HUDEP-2 (cell line): Measurements from ENCODE around the gene ZNF747.

Experiments used
- DNase-seq, 76 experiments: peaks; one replicate each; lab custom pipeline; 2025; ENCODE audit not compliant: unreplicated experiment in 76 of 76; lab: John Stamatoyannopoulos, UW

ZNF747 gene

GRCh38 chr16:30534368-30535105, at the start of gene ZNF747:
Gene ZNF747 (minus strand): TSS chr16:30534858. CDS start chr16:30534679, 179 bp downstream.
- peak in 71 of 76 experiments; percentile 18 to 90 (median 80) for DNase-seq

- DNase-seq: no peak
Measured at GRCh38 chr16:30582611-30583340, 48.1 kb upstream of the ZNF747 start.

GRCh38 chr16:30581457-30581856, 46.8 kb upstream of the ZNF747 start:
- no peak for DNase-seq

- DNase-seq: no peak
Measured at GRCh38 chr16:30574678-30575077, 40.0 kb upstream of the ZNF747 start.

- peak in 75 of 76 experiments; percentile 50 to 97 (median 91) for DNase-seq
Measured at GRCh38 chr16:30571445-30572322, 37.0 kb upstream of the ZNF747 start, which contains the start of gene ZNF688. Gene ZNF688 (minus strand): TSS chr16:30571714. CDS start chr16:30571629, 85 bp downstream.

GRCh38 chr16:30570636-30571444, 36.2 kb upstream of the ZNF747 start:
- peak in 1 of 76 experiments; percentile 51 for DNase-seq

- DNase-seq: no peak
Measured at GRCh38 chr16:30569746-30570635, 35.3 kb upstream of the ZNF747 start.

- no peak for DNase-seq
Measured at GRCh38 chr16:30569281-30569680, 34.6 kb upstream of the ZNF747 start.

GRCh38 chr16:30567991-30568638, 33.5 kb upstream of the ZNF747 start:
- no peak for DNase-seq

GRCh38 chr16:30567160-30567990, 32.7 kb upstream of the ZNF747 start:
- no peak for DNase-seq

GRCh38 chr16:30566531-30566930, 31.9 kb upstream of the ZNF747 start:
- no peak for DNase-seq

GRCh38 chr16:30565984-30566383, 31.3 kb upstream of the ZNF747 start:
- DNase-seq: no peak

GRCh38 chr16:30565526-30565925, 30.9 kb upstream of the ZNF747 start:
- DNase-seq: no peak

GRCh38 chr16:30562021-30562420, 27.4 kb upstream of the ZNF747 start:
- no peak for DNase-seq

- DNase-seq: no peak
Measured at GRCh38 chr16:30561089-30561816, 26.6 kb upstream of the ZNF747 start.

GRCh38 chr16:30559690-30560089, 25.0 kb upstream of the ZNF747 start:
- peak in 1 of 76 experiments; percentile 20 for DNase-seq

- DNase-seq: no peak
Measured at GRCh38 chr16:30558789-30559377, 24.2 kb upstream of the ZNF747 start.
